Heart left ventricle (tissue), 13 donors: ENCODE results near the gene DOCK4.

Source experiments
- CTCF ChIP-seq, 12 donors: fragments of 200-600 bp; sonication (generic) in 4 of 12; IDR thresholded peaks; one replicate each; pipeline versions ENCODE4 v1.5.0 to v1.8.0; 2018 to 2022; ENCODE audit warnings: antibody characterized with exemption in 12 of 12, mild to moderate bottlenecking in 5 of 12
- POLR2A ChIP-seq, 2 donors: fragments of 450-650 bp; IDR thresholded peaks; one replicate each; pipeline ENCODE4 v1.6.1; 2017; ENCODE audit warnings: antibody characterized with exemption in 2 of 2, mild to moderate bottlenecking in 2 of 2, moderate library complexity in 2 of 2
- donor health status: ischemic (EF 13 %, LVEDD 7.1; RV severe dilation, severe dysfunction).
- donor health status: DM: no; HTN: yes; CAD: no.
- donor health status: DM: no; HTN: no; CAD: no.
- donor health status: ischemic (EF 25% LVEDD 6.9; RV normal size, moderate dysfunction).
- donor health status: ischemic (EF 25% LVEDD 5.7; RV mildly dilated, moderate dysfunction).
- donor health status: ischemic (EF 35%, LVEDD 5.7; RV mildly dilated, moderate dysfunction).
- donor health status: nonischemic (EF 11% LVEDD 7.7; RV severe dilation, severe dysfunction).
- donor health status: DM: yes; HTN: yes; CAD: no.
- donor health status: PGD.
- donor health status: ischemic (EF 29% LVEDD 5.4; RV normal size, mild dysfunction).
- donor health status: nonischemic (EF 23%, LVEDD 6.1; RV moderate dilation, normal function).

GRCh38 chr7:112060625-112061024 is 145.6 kb downstream of the DOCK4 start:
- no peak for TF ChIP-seq CTCF (IDR thresholded peaks at IDR 0.05)
- no peak for TF ChIP-seq POLR2A (IDR thresholded peaks at IDR 0.05)
